Raji (cell line): Measurements from ENCODE around the gene MOB3B.

ENCODE experiments used
- POLR2A ChIP-seq: IDR thresholded peaks from 2 replicates; pipeline ENCODE4 v1.6.1; 2011; ENCODE audit warnings: low read depth, low read length, control low read depth; ENCODE audit not compliant: insufficient read depth

MOB3B gene

GRCh38 chr9:27369591-27369990 lies 160.0 kb downstream of the MOB3B start:
- 0 out of 2 replicates have a peak, but pooled peaks have one; percentile 18 for TF ChIP-seq POLR2A

GRCh38 chr9:27368316-27368985 lies 161.2 kb downstream of the MOB3B start:
- no peak for TF ChIP-seq POLR2A

GRCh38 chr9:27367921-27368315 lies 161.7 kb downstream of the MOB3B start:
- no peak for TF ChIP-seq POLR2A

- TF ChIP-seq POLR2A, result no peak
Measured at GRCh38 chr9:27367175-27367798, 162.3 kb downstream of the MOB3B start.

- no peak for TF ChIP-seq POLR2A
Measured at GRCh38 chr9:27365707-27366376, 163.8 kb downstream of the MOB3B start.

GRCh38 chr9:27362447-27363210 lies 167.0 kb downstream of the MOB3B start:
- no peak for TF ChIP-seq POLR2A

- TF ChIP-seq POLR2A, result no peak
Measured at GRCh38 chr9:27361492-27361891, 168.1 kb downstream of the MOB3B start.

- TF ChIP-seq POLR2A, result no peak
Measured at GRCh38 chr9:27359763-27360162, 169.9 kb downstream of the MOB3B start.

- TF ChIP-seq POLR2A, result no peak
Measured at GRCh38 chr9:27358007-27358406, 171.6 kb downstream of the MOB3B start.

GRCh38 chr9:27356446-27356845 lies 173.2 kb downstream of the MOB3B start:
- TF ChIP-seq POLR2A, result no peak

GRCh38 chr9:27355166-27355565 lies 174.4 kb downstream of the MOB3B start:
- no peak for TF ChIP-seq POLR2A

- no peak for TF ChIP-seq POLR2A
Measured at GRCh38 chr9:27353474-27354229, 176.0 kb downstream of the MOB3B start.

- no peak for TF ChIP-seq POLR2A
Measured at GRCh38 chr9:27353166-27353473, 176.5 kb downstream of the MOB3B start.

GRCh38 chr9:27352457-27353165 lies 177.0 kb downstream of the MOB3B start:
- TF ChIP-seq POLR2A, result no peak
